Caco-2 (cell line): ENCODE results near the gene DLX6. TPM values are rescaled to one million over a fixed set of nuclear protein-coding genes. Genes with fewer than 3 reads are reported as not detected.

Source experiments
- BruUV-seq: library from RNA; stranded (reverse); fragments of 400-500 nt; replicated peaks from 2 replicates; lab custom pipeline; 2021; lab: Mats Ljungman, UMichigan
- CTCF ChIA-PET: fragments of 300-600 bp; sonication (Branson Sonifier 250); formaldehyde crosslinking; loops from one replicate; lab custom pipeline; 2022; ENCODE audit warnings: antibody characterized with exemption; lab: Charles Lee
- POLR2A ChIA-PET: fragments of 300-600 bp; sonication (Branson Sonifier 250); formaldehyde crosslinking; loops from one replicate; lab custom pipeline; 2022; ENCODE audit warnings: antibody characterized with exemption; lab: Charles Lee
- DNase-seq, 2 experiments: peaks; one replicate each; pipeline versions ENCODE4 v3.0.0 to v3.0.0-alpha.2; 2020 to 2022
- H3K27me3 ChIP-seq: replicated peaks from 2 replicates; pipeline ENCODE4 v1.6.0; 2011; ENCODE audit warnings: low read length; ENCODE audit not compliant: control insufficient read depth, insufficient read depth
- H3K36me3 ChIP-seq: 2 replicates; pipeline ENCODE4 v1.5.1; 2011; ENCODE audit warnings: low read length; ENCODE audit not compliant: control insufficient read depth, insufficient read depth
- H3K4me1 ChIP-seq: fragments of 250-450 bp; sonication (Bioruptor Pico); 2 replicates; pipeline ENCODE4 v1.5.1; 2020; ENCODE audit warnings: mild to moderate bottlenecking
- H3K4me3 ChIP-seq: 2 replicates; pipeline ENCODE4 v1.5.1; 2011; ENCODE audit warnings: low read depth, mild to moderate bottlenecking, control low read depth, low read length
- H3K9me3 ChIP-seq: fragments of 250-450 bp; sonication (Bioruptor Pico); 2 replicates; pipeline ENCODE4 v1.5.1; 2020; ENCODE audit warnings: mild to moderate bottlenecking, moderate library complexity
- H3K27ac Mint-ChIP-seq: one replicate; pipeline ENCODE4 v1.8.0; 2022; ENCODE audit warnings: mixed read lengths; ENCODE audit not compliant: unreplicated experiment
- H3K27me3 Mint-ChIP-seq: one replicate; pipeline ENCODE4 v1.8.0; 2022; ENCODE audit warnings: mixed read lengths; ENCODE audit not compliant: insufficient read depth, unreplicated experiment
- H3K36me3 Mint-ChIP-seq: one replicate; pipeline ENCODE4 v1.8.0; 2022; ENCODE audit warnings: mild to moderate bottlenecking, mixed read lengths; ENCODE audit not compliant: insufficient read depth, unreplicated experiment
- H3K4me1 Mint-ChIP-seq: one replicate; pipeline ENCODE4 v1.8.0; 2022; ENCODE audit warnings: low read depth, mixed read lengths; ENCODE audit not compliant: unreplicated experiment
- H3K4me3 Mint-ChIP-seq: one replicate; pipeline ENCODE4 v1.8.0; 2022; ENCODE audit warnings: mild to moderate bottlenecking, moderate library complexity, mixed read lengths; ENCODE audit not compliant: unreplicated experiment
- H3K9me3 Mint-ChIP-seq: one replicate; pipeline ENCODE4 v1.8.0; 2022; ENCODE audit warnings: mixed read lengths; ENCODE audit not compliant: unreplicated experiment
- CTCF ChIP-seq, 2 experiments: fragments of 200-600 bp in 1 of 2; IDR thresholded peaks; 1 replicate in 1 of 2; 2 replicates in 1 of 2; pipeline versions ENCODE4 v1.5.1 to v1.8.0; 2011 to 2022; ENCODE audit warnings: antibody characterized with exemption in 1 of 2, control low read depth in 1 of 2, inconsistent platforms in 1 of 2, low read depth in 1 of 2, low read length in 1 of 2, mild to moderate bottlenecking in 1 of 2, moderate library complexity in 1 of 2; ENCODE audit not compliant: insufficient read depth in 1 of 2, severe bottlenecking in 1 of 2, unreplicated experiment in 1 of 2
- intact Hi-C: fragments of 100-400 bp; cut with micrococcal nuclease; formaldehyde crosslinking; loops from one replicate; pipeline ENCODE4 v1.10.0; 2022; ENCODE audit not compliant: unreplicated experiment
- total RNA-seq: library from RNA; stranded (reverse); gene quantifications from 2 replicates; pipeline ENCODE4 v1.2.3, GENCODE V29; 2022

DLX6 gene
- total RNA-seq, 1 experiment from 2014 or later = 3.5 TPM

DNA sequence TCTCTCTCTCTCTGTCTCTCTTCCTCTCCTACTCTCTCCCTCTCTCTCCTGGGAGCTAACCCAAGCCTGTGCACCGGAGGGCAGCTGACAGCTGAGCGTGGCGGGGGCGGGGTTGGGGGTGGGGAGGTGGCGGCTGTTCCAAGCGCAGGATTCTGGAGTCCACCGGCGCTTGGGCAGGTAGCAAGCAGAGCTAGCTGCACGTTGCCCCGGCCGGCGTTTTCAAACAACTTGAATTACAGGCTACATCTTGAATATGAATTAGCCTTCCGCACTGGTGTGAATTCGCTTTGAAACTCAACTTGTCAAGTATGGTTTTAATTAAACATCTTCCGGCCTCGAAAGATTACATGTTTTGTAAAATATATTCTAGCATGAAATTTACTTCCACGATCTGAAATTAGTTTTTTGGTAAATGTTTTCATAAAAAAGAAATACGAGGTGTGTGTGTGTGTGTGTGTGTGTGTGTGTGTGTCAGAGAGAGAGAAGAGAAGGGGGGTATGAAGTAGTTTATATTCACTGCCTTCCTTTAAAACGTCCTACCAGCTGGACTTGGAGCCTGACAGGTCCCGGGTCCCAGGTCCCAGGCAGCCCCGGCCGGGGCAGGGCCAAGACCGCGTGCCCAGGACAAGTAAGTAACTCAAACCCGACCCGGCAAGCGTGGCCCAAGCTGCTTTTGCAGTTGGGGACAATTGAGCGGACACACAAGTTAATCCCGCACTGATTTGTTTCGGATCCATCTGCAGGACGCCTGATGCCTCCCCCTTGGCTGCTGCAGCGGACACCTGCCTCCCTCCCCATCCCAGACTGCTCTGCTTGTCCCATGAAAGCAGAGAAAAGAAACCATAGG, 9.0 kb upstream of the DLX6 start:
- Mint-ChIP-seq H3K4me3 (no peak overlapping the region), H3K27ac (no peak overlapping the region), H3K27me3 (no peaks in the 10 kb centered on the region), H3K4me1 (no peaks in the 10 kb centered on the region), H3K36me3 (no peaks in the 10 kb centered on the region), H3K9me3 (no peaks in the 10 kb centered on the region)
- H3K9me3 ChIP-seq = no peaks in the 10 kb centered on the region
- no peaks in the 10 kb centered on the region for H3K36me3 ChIP-seq
- no peak for DNase-seq
- TF ChIP-seq CTCF (IDR thresholded peaks at IDR 0.05; ENCODE audit: insufficient read depth in 1 of 2, low read depth in 1 of 2, low read length in 1 of 2, severe bottlenecking in 1 of 2, unreplicated experiment in 1 of 2) = no peak
- H3K4me3 ChIP-seq = no peak overlapping the region
- intact Hi-C loops = no loop called here
- ChIA-PET POLR2A (no interaction called here), CTCF (no interaction called here)
- no peaks in the 10 kb centered on the region for H3K27me3 ChIP-seq
- no peaks in the 10 kb centered on the region for H3K4me1 ChIP-seq
- BruUV-seq = no TSS peak

DNA sequence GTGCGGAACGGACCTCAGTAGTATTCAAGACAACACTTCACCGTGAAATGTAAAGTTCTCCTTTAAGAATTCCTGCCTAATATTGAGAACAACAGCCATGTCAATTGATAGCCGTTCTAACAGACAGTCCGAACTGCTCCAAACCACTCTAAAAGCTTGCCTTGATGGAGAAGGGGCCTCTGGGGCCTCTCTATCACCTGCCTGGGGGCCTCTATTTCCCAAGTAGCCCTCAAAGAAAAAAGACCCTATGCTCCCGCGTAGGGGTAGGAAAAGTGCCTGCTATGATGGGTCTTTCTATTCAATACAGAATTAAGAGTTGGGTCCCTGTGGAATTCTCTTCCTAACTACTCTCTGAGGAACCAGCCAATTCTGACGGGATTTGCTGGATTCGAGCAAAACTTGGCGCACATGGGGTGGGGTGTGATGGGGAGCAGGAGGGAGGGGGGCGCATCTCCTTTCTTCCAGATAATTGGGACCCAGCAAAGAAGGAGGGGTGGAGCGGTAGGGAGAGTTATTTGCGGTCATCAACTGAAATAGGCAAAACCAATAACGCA, 8.3 kb upstream of the DLX6 start:
- intact Hi-C loops = no loop called here
- CTCF ChIA-PET = no interaction called here
- H3K4me1 Mint-ChIP-seq = no peaks in the 10 kb centered on the region
- H3K9me3 Mint-ChIP-seq = no peaks in the 10 kb centered on the region
- H3K36me3 Mint-ChIP-seq = no peaks in the 10 kb centered on the region
- DNase-seq = no peak
- H3K27me3 Mint-ChIP-seq = no peaks in the 10 kb centered on the region
- TF ChIP-seq CTCF (IDR thresholded peaks at IDR 0.05; ENCODE audit: insufficient read depth in 1 of 2, low read depth in 1 of 2, low read length in 1 of 2, severe bottlenecking in 1 of 2, unreplicated experiment in 1 of 2) = no peak
- H3K4me3 Mint-ChIP-seq = no peak overlapping the region
- Histone ChIP-seq H3K27me3 (no peaks in the 10 kb centered on the region), H3K4me3 (no peak overlapping the region), H3K36me3 (no peaks in the 10 kb centered on the region), H3K4me1 (no peaks in the 10 kb centered on the region), H3K9me3 (no peaks in the 10 kb centered on the region)
- H3K27ac Mint-ChIP-seq = no peak overlapping the region
- BruUV-seq = no TSS peak
- POLR2A ChIA-PET = no interaction called here

DNA sequence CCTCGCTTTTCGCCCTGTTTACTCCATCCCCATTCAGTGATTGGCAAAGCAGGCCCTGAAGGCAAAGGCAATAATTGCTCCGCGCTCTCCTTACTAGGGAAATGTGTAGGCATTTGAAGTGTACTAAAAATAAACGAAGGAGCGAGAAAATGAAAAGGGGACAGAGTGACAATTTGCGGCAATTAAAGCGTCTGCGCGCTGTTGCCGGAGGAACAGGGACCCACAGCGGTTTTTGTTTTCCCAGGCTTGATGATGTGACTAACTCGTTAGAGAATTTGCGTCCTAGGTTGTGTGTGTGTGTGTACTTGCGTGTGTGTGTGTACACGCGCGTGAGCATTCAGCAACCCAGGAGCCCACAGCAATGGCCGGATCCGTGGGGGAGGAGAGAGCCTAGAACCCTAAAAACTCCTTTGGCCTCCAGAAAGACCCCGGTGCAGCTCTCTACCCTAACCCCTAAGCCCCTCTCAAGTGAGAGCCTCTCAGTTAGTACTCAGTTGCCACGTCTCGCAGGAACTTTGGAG, 7.8 kb upstream of the DLX6 start:
- TF ChIP-seq CTCF (IDR thresholded peaks at IDR 0.05; ENCODE audit: insufficient read depth in 1 of 2, low read depth in 1 of 2, low read length in 1 of 2, severe bottlenecking in 1 of 2, unreplicated experiment in 1 of 2) = no peak
- CTCF ChIA-PET = no interaction called here
- no peaks in the 10 kb centered on the region for H3K27me3 Mint-ChIP-seq
- DNase-seq = no peak
- no peak overlapping the region for H3K4me3 ChIP-seq
- H3K27me3 ChIP-seq = no peaks in the 10 kb centered on the region
- intact Hi-C loops = no loop called here
- H3K36me3 ChIP-seq = no peaks in the 10 kb centered on the region
- no peaks in the 10 kb centered on the region for H3K9me3 ChIP-seq
- H3K4me1 Mint-ChIP-seq = no peaks in the 10 kb centered on the region
- no peaks in the 10 kb centered on the region for H3K9me3 Mint-ChIP-seq
- H3K36me3 Mint-ChIP-seq = no peaks in the 10 kb centered on the region
- no peak overlapping the region for H3K4me3 Mint-ChIP-seq
- no peaks in the 10 kb centered on the region for H3K4me1 ChIP-seq
- no TSS peak for BruUV-seq
- H3K27ac Mint-ChIP-seq = no peak overlapping the region
- POLR2A ChIA-PET = no interaction called here
